NCI-H1105 treated with DMSO at 0.1 percent for 48 hours (cell line): ENCODE results near the gene CPEB1.

ENCODE experiments used
- DNase-seq: peaks from one replicate; lab custom pipeline; 2025; lab: John Stamatoyannopoulos, UW

CPEB1 gene

GRCh38 chr15:82595203-82595602, 52.0 kb downstream of the CPEB1 start:
- DNase-seq: no peak

GRCh38 chr15:82587805-82588204, 59.4 kb downstream of the CPEB1 start:
- DNase-seq: no peak

DNA sequence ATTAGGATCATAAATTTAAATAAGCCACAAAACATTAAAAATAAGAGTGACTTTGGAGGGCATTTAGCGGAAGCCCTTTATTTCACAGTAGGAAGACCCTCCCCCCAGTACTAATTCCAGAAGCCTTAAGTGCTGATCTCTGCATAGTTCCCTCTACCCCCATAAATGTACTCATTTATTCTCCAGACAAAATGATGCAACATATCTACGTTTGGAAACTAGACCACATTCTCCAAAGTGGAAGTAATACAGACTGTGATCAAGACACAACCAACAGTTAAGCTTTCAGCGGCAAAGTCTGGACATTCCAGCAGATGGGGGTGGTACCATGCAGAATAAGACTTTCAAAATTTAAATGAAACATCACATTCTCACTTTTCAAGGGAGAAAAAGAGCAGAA, 62.1 kb downstream of the CPEB1 start:
- DNase-seq: no peak

DNA sequence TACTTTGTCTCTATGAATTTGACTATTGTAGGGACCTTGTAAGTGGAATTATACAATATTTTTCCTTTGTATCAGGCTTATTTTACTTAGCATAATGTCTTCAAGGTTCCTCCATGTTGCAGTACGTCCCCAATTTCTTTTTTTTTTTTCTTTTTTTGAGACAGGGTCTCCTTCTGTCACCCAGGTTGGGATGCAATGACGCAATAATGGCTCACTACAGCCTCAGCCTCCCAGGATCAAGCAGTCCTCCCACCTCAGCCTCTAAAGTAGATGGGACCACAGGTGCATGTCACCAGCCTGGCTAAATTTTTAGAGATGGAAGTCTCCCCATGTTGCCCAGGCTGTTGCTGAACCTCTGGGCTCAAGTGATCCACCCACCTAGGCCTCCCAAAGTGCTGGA, 66.5 kb downstream of the CPEB1 start:
- DNase-seq: no peak

GRCh38 chr15:82575335-82575734, 71.8 kb downstream of the CPEB1 start:
- no peak for DNase-seq

- DNase-seq: no peak
Observed at GRCh38 chr15:82572986-82573385, 74.2 kb downstream of the CPEB1 start.

DNA sequence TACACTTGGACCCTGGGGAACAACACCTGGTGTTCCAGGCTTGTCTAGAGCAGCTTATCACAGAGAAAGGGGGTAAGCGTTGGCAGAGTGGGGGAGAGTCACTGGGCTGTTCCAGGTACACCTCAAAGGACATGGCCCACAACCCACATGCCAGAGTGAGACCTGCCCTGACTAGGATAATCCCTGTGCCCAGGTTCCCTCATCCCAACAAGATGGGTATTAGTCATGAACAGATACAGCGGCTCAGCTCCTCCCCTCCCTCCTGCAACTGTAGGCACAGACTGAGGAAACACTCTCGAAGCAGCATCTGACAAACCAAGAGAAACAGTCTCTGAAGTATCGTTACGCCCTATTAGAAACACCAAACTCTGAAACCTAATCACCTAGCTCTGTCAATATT, 74.9 kb downstream of the CPEB1 start:
- DNase-seq: no peak

DNA sequence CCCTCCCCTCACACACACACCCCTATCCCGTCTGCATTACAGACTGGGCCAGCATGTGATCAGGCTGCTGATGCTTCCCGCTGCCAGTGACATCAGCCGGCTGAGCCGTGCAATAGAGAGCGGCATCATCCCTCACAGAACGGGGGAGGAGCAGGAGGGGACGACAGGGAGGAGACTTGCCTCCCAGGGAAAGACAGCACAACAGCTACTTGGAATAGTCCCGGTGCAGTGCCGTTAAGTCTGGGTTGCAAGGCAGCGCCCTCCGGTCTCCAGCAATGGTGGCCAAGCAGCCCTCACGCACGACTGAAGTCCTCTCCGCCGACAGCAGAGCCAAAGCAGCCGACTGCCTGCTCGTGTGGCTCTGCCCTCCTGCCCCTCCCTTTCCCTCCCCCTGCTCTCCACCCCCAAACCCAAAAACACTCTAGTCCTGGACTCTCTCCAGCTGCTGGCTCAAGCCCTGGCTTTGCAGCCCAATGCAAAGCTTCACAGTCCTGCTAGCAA, 75.4 kb downstream of the CPEB1 start:
- DNase-seq: peak; percentile 40

- DNase-seq: no peak
Observed at GRCh38 chr15:82570721-82571508, 76.2 kb downstream of the CPEB1 start.

- DNase-seq: no peak
Observed at GRCh38 chr15:82569834-82570233, 77.3 kb downstream of the CPEB1 start.

DNA sequence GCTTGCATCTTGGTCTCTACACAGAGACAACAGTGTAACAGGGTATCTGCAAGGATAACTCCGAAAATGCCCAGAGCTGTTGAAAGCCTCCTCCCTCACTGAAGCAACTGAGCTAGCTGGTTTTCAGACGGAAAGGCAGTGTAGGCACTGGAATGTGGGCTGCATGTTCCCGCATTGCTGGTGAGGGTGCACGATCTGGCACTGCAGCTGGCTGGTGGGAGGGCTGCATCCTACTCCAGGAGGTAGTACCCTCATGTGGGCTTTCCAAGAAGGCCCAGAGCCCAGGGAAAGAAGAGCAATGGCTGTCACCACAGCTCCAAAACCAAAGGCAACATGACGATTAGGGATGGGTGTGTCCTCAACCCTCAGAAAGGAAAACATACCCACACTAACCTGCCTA, 78.2 kb downstream of the CPEB1 start:
- DNase-seq: no peak

GRCh38 chr15:82567661-82568060, 79.5 kb downstream of the CPEB1 start:
- no peak for DNase-seq

DNA sequence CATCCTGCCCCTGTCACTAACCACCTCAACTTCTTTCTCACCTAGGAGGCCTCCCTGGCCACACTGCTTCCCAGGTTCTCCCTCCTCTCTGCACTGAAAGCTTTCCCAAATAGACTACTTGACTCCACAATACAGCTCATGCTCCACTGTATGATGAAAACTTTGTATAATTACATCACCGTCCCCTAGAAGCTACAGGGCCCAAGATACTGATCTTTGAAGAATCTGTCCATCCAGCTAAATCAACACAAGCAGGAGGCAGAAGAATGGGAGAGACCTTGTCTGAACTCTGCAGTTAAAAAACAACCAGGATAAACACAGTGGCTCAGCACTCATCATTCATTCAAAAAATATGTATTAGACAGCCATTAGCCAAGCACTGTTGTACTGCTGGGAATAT, 80.5 kb downstream of the CPEB1 start:
- DNase-seq: no peak

- DNase-seq: no peak
Observed at GRCh38 chr15:82558502-82558901, 88.7 kb downstream of the CPEB1 start.

DNA sequence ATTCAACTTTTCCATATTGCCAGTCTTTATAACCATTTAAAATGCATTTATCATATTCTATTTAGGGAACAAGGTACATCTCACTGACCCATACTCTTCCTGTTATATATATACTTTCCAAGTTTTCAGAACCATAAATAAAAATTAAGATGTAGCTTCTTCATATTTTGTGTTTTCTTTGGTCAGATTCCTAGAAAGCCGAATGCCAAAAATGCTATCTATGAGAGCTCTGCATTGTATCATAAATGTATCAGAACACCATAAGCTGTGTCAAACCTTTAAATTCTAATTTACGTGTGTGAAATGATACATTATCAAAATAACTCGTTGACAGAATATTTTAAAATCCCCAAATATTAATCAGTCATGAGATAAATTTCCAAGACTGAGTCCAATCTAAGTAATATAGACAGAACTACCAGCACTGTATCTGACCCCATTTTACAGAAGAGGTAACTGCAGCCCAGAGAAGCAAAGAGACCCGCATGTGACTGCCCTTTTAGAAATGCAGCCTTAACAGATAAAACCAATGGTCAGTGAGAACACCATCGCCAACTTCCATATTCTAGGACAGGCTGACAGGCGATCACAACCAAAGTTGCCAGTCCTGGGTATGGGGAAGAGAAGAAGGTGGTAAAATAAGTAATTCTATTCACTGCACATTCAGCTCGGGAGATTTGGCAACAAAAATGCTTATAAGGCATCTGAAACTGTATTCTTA, 90.7 kb downstream of the CPEB1 start:
- DNase-seq: no peak

GRCh38 chr15:82554849-82555248, 92.3 kb downstream of the CPEB1 start:
- DNase-seq: no peak

- DNase-seq: no peak
Observed at GRCh38 chr15:82554351-82554750, 92.8 kb downstream of the CPEB1 start.

GRCh38 chr15:82553846-82554245, 93.3 kb downstream of the CPEB1 start:
- no peak for DNase-seq

GRCh38 chr15:82552861-82553260, 94.3 kb downstream of the CPEB1 start:
- no peak for DNase-seq

DNA sequence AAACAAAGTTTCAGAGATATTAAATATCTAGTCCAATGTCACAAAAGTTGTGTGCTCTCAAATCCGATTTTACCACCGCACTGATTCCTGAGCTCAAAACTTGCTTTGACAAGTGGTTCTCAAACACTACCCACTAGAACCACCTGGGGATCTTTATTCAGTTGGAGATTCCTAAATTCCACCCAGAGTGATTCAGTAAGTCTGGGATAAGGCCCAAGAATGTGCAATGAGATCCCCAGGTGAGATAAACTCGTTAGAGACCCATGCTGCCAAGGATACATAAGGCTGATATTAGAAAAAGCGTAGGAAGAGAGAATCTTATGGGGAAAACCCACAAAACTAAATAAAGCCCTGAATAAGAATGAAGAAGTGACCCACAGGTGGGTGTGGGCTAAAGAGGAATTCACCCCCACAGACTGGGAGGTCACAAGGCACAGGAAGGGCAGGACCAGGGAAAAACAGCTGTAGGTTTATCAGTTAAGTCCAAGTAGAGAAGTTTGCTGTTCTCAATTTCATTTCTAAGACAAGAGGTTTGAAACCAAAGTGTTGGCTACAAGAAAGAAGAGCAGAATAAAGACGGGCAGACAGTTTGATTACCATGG, 95.4 kb downstream of the CPEB1 start:
- no peak for DNase-seq

DNA sequence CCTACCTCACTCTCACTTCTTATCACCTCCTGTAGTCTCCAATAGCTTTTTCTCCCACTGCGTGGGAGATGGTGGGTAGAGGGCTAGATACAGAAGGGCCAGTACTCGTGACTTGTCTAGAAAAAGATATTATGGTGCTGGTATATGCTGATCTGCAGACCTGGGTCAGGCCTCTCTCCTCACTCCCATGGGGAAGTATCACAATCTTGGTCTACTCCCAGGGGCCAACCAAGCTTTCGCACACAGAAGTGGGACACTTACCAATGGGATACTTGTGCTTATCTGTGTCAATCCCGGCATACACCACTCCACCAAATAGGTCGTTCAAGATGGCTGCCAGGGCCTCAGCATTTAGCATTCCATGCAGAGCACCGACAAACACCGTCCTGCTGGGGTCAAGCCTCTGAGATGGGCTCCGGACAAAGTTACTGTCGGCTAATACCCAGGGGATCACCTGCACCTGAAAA, 97.9 kb downstream of the CPEB1 start:
- no peak for DNase-seq

GRCh38 chr15:82548700-82549099, 98.5 kb downstream of the CPEB1 start:
- no peak for DNase-seq

DNA sequence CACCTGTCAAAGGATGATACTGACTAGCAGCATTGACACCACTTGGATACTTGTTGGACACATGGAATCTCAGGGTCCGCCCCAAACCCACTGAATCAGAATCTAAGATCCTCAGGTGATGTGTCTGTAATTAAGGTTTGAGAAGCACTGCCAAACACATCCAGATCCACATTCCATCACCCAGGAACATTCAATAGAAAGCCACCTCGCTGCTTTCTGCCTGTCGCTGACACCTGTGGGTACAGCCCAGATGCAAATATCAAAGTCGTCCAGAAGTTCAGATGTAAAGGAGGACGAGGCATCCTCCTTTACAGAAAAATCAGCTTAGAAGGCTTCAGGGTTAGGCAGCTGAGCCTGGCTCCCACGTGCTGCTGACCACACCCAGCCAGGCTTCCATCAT, 101.7 kb downstream of the CPEB1 start:
- DNase-seq: no peak
